Measurements from ENCODE around the gene KRT15.

KRT15 gene

GRCh38 chr17:41486809-41487530 is 31.7 kb downstream of the KRT15 start:
- H3K4me1 ChIP-seq (ENCODE audit: control insufficient read depth, insufficient read depth, low read length), result no peaks in the 10 kb centered on the region
- H3K27ac ChIP-seq (ENCODE audit: low read depth, low read length), result no peak overlapping the region
- H3K27me3 ChIP-seq (ENCODE audit: control insufficient read depth, insufficient read depth, low read length), result no peaks in the 10 kb centered on the region; the same call in 1 of the 2 replicates
- H3K9me3 ChIP-seq (ENCODE audit: control insufficient read depth, insufficient read depth, low read length), result no peaks in the 10 kb centered on the region
- no peak overlapping the region for H3K9ac ChIP-seq (ENCODE audit: low read depth, low read length)
- H3K4me3 ChIP-seq (ENCODE audit: low read depth, low read length), result no peak overlapping the region
- H3K36me3 ChIP-seq (ENCODE audit: control insufficient read depth, insufficient read depth, low read length), result no peaks in the 10 kb centered on the region

GRCh38 chr17:41486316-41486715 is 32.4 kb downstream of the KRT15 start:
- Histone ChIP-seq H3K9me3 (ENCODE audit: control insufficient read depth, insufficient read depth, low read length) (no peaks in the 10 kb centered on the region), H3K4me1 (ENCODE audit: control insufficient read depth, insufficient read depth, low read length) (no peaks in the 10 kb centered on the region), H3K27ac (ENCODE audit: low read depth, low read length) (no peak overlapping the region), H3K4me3 (ENCODE audit: low read depth, low read length) (no peak overlapping the region), H3K9ac (ENCODE audit: low read depth, low read length) (no peak overlapping the region), H3K27me3 (ENCODE audit: control insufficient read depth, insufficient read depth, low read length) (no peaks in the 10 kb centered on the region; the same call in 1 of the 2 replicates), H3K36me3 (ENCODE audit: control insufficient read depth, insufficient read depth, low read length) (no peaks in the 10 kb centered on the region)

- H3K4me3 ChIP-seq (ENCODE audit: low read depth, low read length), result no peak overlapping the region
- no peaks in the 10 kb centered on the region for H3K9me3 ChIP-seq (ENCODE audit: control insufficient read depth, insufficient read depth, low read length)
- H3K27ac ChIP-seq (ENCODE audit: low read depth, low read length), result no peak overlapping the region
- H3K27me3 ChIP-seq (ENCODE audit: control insufficient read depth, insufficient read depth, low read length), result no peaks in the 10 kb centered on the region; the same call in 1 of the 2 replicates
- H3K9ac ChIP-seq (ENCODE audit: low read depth, low read length), result no peak overlapping the region
- H3K4me1 ChIP-seq (ENCODE audit: control insufficient read depth, insufficient read depth, low read length), result no peaks in the 10 kb centered on the region
- H3K36me3 ChIP-seq (ENCODE audit: control insufficient read depth, insufficient read depth, low read length), result no peaks in the 10 kb centered on the region
Observed at GRCh38 chr17:41484920-41485904, 33.5 kb downstream of the KRT15 start.

GRCh38 chr17:41483991-41484826 is 34.5 kb downstream of the KRT15 start:
- no peaks in the 10 kb centered on the region; the same call in 1 of the 2 replicates for H3K27me3 ChIP-seq (ENCODE audit: control insufficient read depth, insufficient read depth, low read length)

GRCh38 chr17:41483531-41483930 is 35.2 kb downstream of the KRT15 start:
- Histone ChIP-seq H3K9me3 (ENCODE audit: control insufficient read depth, insufficient read depth, low read length) (no peaks in the 10 kb centered on the region), H3K4me1 (ENCODE audit: control insufficient read depth, insufficient read depth, low read length) (no peaks in the 10 kb centered on the region), H3K27ac (ENCODE audit: low read depth, low read length) (no peak overlapping the region), H3K36me3 (ENCODE audit: control insufficient read depth, insufficient read depth, low read length) (no peaks in the 10 kb centered on the region), H3K27me3 (ENCODE audit: control insufficient read depth, insufficient read depth, low read length) (no peaks in the 10 kb centered on the region; the same call in 1 of the 2 replicates), H3K9ac (ENCODE audit: low read depth, low read length) (no peak overlapping the region), H3K4me3 (ENCODE audit: low read depth, low read length) (no peak overlapping the region)

More at GRCh38 chr17:41483991-41484826, 34.5 kb downstream of the KRT15 start:
- H3K36me3 ChIP-seq (ENCODE audit: control insufficient read depth, insufficient read depth, low read length), result no peaks in the 10 kb centered on the region
- no peak overlapping the region for H3K4me3 ChIP-seq (ENCODE audit: low read depth, low read length)
- H3K27ac ChIP-seq (ENCODE audit: low read depth, low read length), result no peak overlapping the region
- no peaks in the 10 kb centered on the region for H3K9me3 ChIP-seq (ENCODE audit: control insufficient read depth, insufficient read depth, low read length)
- H3K9ac ChIP-seq (ENCODE audit: low read depth, low read length), result no peak overlapping the region
- H3K4me1 ChIP-seq (ENCODE audit: control insufficient read depth, insufficient read depth, low read length), result no peaks in the 10 kb centered on the region

GRCh38 chr17:41481036-41481435 is 37.7 kb downstream of the KRT15 start, which contains the start of gene KRT35:
Gene KRT35 (minus strand): TSS chr17:41481151. CDS start chr17:41481097, 54 bp downstream.
- H3K36me3 ChIP-seq (ENCODE audit: control insufficient read depth, insufficient read depth, low read length), result no peaks in the 10 kb centered on the region
- H3K4me3 ChIP-seq (ENCODE audit: low read depth, low read length), result no peak within 1 kb of the TSS
- H3K27me3 ChIP-seq (ENCODE audit: control insufficient read depth, insufficient read depth, low read length), result no peaks in the 10 kb centered on the region
- H3K9me3 ChIP-seq (ENCODE audit: control insufficient read depth, insufficient read depth, low read length), result no peaks in the 10 kb centered on the region
- no peaks in the 10 kb centered on the region for H3K4me1 ChIP-seq (ENCODE audit: control insufficient read depth, insufficient read depth, low read length)
- no peak within 1 kb of the TSS for H3K27ac ChIP-seq (ENCODE audit: low read depth, low read length)
- H3K9ac ChIP-seq (ENCODE audit: low read depth, low read length), result no peak within 1 kb of the TSS

- Histone ChIP-seq H3K27ac (ENCODE audit: low read depth, low read length) (no peak overlapping the region), H3K9me3 (ENCODE audit: control insufficient read depth, insufficient read depth, low read length) (no peaks in the 10 kb centered on the region), H3K27me3 (ENCODE audit: control insufficient read depth, insufficient read depth, low read length) (no peaks in the 10 kb centered on the region), H3K9ac (ENCODE audit: low read depth, low read length) (no peak overlapping the region), H3K4me1 (ENCODE audit: control insufficient read depth, insufficient read depth, low read length) (no peaks in the 10 kb centered on the region), H3K4me3 (ENCODE audit: low read depth, low read length) (no peak overlapping the region), H3K36me3 (ENCODE audit: control insufficient read depth, insufficient read depth, low read length) (no peaks in the 10 kb centered on the region)
Observed at GRCh38 chr17:41480581-41480980, 38.1 kb downstream of the KRT15 start.

GRCh38 chr17:41480136-41480535 is 38.6 kb downstream of the KRT15 start:
- no peaks in the 10 kb centered on the region for H3K9me3 ChIP-seq (ENCODE audit: control insufficient read depth, insufficient read depth, low read length)
- H3K4me3 ChIP-seq (ENCODE audit: low read depth, low read length), result no peak overlapping the region
- H3K36me3 ChIP-seq (ENCODE audit: control insufficient read depth, insufficient read depth, low read length), result no peaks in the 10 kb centered on the region
- no peaks in the 10 kb centered on the region for H3K4me1 ChIP-seq (ENCODE audit: control insufficient read depth, insufficient read depth, low read length)
- no peaks in the 10 kb centered on the region for H3K27me3 ChIP-seq (ENCODE audit: control insufficient read depth, insufficient read depth, low read length)
- no peak overlapping the region for H3K27ac ChIP-seq (ENCODE audit: low read depth, low read length)
- no peak overlapping the region for H3K9ac ChIP-seq (ENCODE audit: low read depth, low read length)

- Histone ChIP-seq H3K4me1 (ENCODE audit: control insufficient read depth, insufficient read depth, low read length) (no peaks in the 10 kb centered on the region), H3K27me3 (ENCODE audit: control insufficient read depth, insufficient read depth, low read length) (no peaks in the 10 kb centered on the region), H3K27ac (ENCODE audit: low read depth, low read length) (no peak overlapping the region), H3K4me3 (ENCODE audit: low read depth, low read length) (no peak overlapping the region), H3K36me3 (ENCODE audit: control insufficient read depth, insufficient read depth, low read length) (no peaks in the 10 kb centered on the region), H3K9ac (ENCODE audit: low read depth, low read length) (no peak overlapping the region), H3K9me3 (ENCODE audit: control insufficient read depth, insufficient read depth, low read length) (no peaks in the 10 kb centered on the region)
Observed at GRCh38 chr17:41478237-41478636, 40.5 kb downstream of the KRT15 start.

Data from HUES48 (cell line).